Esophagus squamous epithelium (tissue), 4 donors: ENCODE data around the gene TGFB1.

Experiments used
- CTCF ChIP-seq, 6 experiments: fragments of 450-650 bp in 4 of 6; fragments of 200-600 bp in 2 of 6; sonication (generic) in 2 of 6; IDR thresholded peaks; one replicate each; pipeline ENCODE4 v1.5.1; 2016 to 2019; ENCODE audit warnings: antibody characterized with exemption in 6 of 6, mild to moderate bottlenecking in 4 of 6, moderate library complexity in 4 of 6
- POLR2A ChIP-seq, 4 donors: fragments of 450-650 bp; IDR thresholded peaks; one replicate each; pipeline ENCODE4 v1.6.1; 2017; ENCODE audit warnings: antibody characterized with exemption in 4 of 4, mild to moderate bottlenecking in 4 of 4, moderate library complexity in 3 of 4

- TF ChIP-seq CTCF (IDR thresholded peaks at IDR 0.05): no peak
- TF ChIP-seq POLR2A (IDR thresholded peaks at IDR 0.05): no peak
These were observed 48.3 kb upstream of the TGFB1 start for GRCh38 chr19:41402010-41402409.
